A673 (cell line): ENCODE data around the gene TSPEAR.

ENCODE experiments used
- CTCF ChIP-seq: fragments of 300-800, 200-600 bp; sonication (generic); conservative IDR thresholded peaks from 2 replicates; pipeline ENCODE4 v1.5.1; 2017; ENCODE audit warnings: low read depth, mild to moderate bottlenecking, antibody characterized with exemption, low read length, moderate library complexity, mixed read lengths
- EZH2 ChIP-seq: fragments of 200-600 bp; sonication (generic); IDR thresholded peaks from 2 replicates; pipeline ENCODE4 v1.6.1; 2017; ENCODE audit warnings: borderline replicate concordance, low read depth, mild to moderate bottlenecking, mixed read lengths, antibody characterized with exemption, low read length; ENCODE audit not compliant: poor library complexity, severe bottlenecking

- TF ChIP-seq CTCF (no peak), EZH2 (no peak)
These were observed 260.4 kb downstream of the TSPEAR start for GRCh38 chr21:44450999-44451398.
